ENCODE results near the gene PDXDC1. TPM values are rescaled to one million over a fixed set of nuclear protein-coding genes. Genes with fewer than 3 reads are reported as not detected.
"Not testable (repeated sequence)": the region's sequence is repeated elsewhere in the genome, so short reads cannot be mapped to it uniquely, and the experiment has no call there.

Gene PDXDC1, protein sequence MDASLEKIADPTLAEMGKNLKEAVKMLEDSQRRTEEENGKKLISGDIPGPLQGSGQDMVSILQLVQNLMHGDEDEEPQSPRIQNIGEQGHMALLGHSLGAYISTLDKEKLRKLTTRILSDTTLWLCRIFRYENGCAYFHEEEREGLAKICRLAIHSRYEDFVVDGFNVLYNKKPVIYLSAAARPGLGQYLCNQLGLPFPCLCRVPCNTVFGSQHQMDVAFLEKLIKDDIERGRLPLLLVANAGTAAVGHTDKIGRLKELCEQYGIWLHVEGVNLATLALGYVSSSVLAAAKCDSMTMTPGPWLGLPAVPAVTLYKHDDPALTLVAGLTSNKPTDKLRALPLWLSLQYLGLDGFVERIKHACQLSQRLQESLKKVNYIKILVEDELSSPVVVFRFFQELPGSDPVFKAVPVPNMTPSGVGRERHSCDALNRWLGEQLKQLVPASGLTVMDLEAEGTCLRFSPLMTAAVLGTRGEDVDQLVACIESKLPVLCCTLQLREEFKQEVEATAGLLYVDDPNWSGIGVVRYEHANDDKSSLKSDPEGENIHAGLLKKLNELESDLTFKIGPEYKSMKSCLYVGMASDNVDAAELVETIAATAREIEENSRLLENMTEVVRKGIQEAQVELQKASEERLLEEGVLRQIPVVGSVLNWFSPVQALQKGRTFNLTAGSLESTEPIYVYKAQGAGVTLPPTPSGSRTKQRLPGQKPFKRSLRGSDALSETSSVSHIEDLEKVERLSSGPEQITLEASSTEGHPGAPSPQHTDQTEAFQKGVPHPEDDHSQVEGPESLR
- total RNA-seq, result 10 to 100 TPM; 63.9 to 88.5 (median 72.0) TPM
- 10 to 100 TPM; 24.9 to 41.0 TPM for polyA plus RNA-seq
- long read RNA-seq, donor 1, full-length matches to known transcripts, result 50 of 88 reads
- long read RNA-seq, donor 1, partial matches to known transcripts, result 17 of 88 reads
- long read RNA-seq, donor 1, other reads (novel, unspliced or antisense), result 21 of 88 reads
- long read RNA-seq, donor 2, full-length matches to known transcripts, result 61 of 102 reads
- long read RNA-seq, donor 2, partial matches to known transcripts, result 13 of 102 reads
- long read RNA-seq, donor 2, other reads (novel, unspliced or antisense), result 28 of 102 reads
- long read RNA-seq, donor 3, full-length matches to known transcripts, result 144 of 283 reads
- long read RNA-seq, donor 3, partial matches to known transcripts, result 54 of 283 reads
- long read RNA-seq, donor 3, other reads (novel, unspliced or antisense), result 85 of 283 reads

DNA sequence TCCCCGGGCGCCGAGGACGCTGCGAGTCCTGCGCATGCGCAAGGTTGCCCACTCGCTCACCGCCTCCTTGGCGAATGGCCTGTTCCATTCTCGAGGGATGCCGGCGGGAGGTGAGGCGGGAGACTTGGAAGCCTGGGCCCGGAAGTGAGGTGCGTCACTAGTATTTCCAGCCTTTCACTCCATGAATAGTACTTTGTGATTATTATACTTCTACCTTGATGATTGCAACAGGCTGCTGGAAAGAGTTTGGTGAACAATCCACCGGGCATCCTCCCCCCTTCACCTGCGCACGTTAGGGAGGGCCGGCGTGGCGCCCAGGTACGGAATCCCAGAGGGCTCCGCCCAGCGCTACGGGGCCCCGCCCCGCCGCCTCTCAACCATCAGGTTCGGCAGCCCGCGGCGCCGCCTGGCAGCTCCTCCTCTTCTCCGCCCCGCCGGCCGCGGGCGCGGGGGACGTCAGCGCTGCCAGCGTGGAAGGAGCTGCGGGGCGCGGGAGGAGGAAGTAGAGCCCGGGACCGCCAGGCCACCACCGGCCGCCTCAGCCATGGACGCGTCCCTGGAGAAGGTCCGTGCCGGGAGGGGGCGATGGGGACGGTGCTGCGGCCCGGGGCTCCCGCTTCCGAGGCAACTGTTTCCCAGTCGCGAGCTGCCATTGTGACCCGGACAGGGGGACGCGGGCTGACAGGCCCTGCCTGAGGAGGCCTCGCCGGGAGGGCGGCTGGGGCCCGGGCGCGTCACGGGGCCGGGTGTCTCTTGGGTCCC lies at the start of gene PDXDC1:
TSS of gene PDXDC1 (plus strand) at position 371 of the 762 bp plus-strand sequence. CDS start at position 545, 174 bp downstream.
- DNase-seq (peak; percentile 90 to 95), ATAC-seq (peak; percentile 94 to 97 (median 96))
- TF ChIP-seq CTCF (IDR thresholded peaks at IDR 0.05), result peak in 2 of 9 donors; percentile 21 to 25
- H3K27me3 ChIP-seq; intact Hi-C loops (cut with DNase I); H3K36me3 ChIP-seq; H3K9me3 ChIP-seq: not testable (repeated sequence)
- peaks cover 3 to 29% (median 16%) of the 10 kb centered on the region in 9 donors for H3K4me1 ChIP-seq
- peak within 1 kb of the TSS; percentile 57 to 99 (median 73) for H3K4me3 ChIP-seq
- WGBS, 2 donors, result 1% methylated on average over 73 to 74 of the region's 74 CpGs
- peak within 1 kb of the TSS; percentile 14 to 96 (median 94) for H3K27ac ChIP-seq

- H3K27ac ChIP-seq; intact Hi-C loops (cut with DNase I); H3K4me3 ChIP-seq; H3K36me3 ChIP-seq; H3K27me3 ChIP-seq; H3K4me1 ChIP-seq; H3K9me3 ChIP-seq: not testable (repeated sequence)
- ATAC-seq (peak; percentile 20 to 93 (median 63)), DNase-seq (peak; percentile 4 to 14)
- WGBS, 2 donors, result 71 to 74% methylated on average over 6 of the region's 31 CpGs
Observed at GRCh38 chr16:14928064-14928714, 46.6 kb upstream of the PDXDC1 start.

- H3K9me3 ChIP-seq; H3K27ac ChIP-seq; H3K4me1 ChIP-seq; intact Hi-C loops (cut with DNase I); H3K36me3 ChIP-seq; ATAC-seq; H3K27me3 ChIP-seq; H3K4me3 ChIP-seq: not testable (repeated sequence)
- 70 to 96% methylated on average over 14 to 17 of the region's 26 CpGs for WGBS, 2 donors
- peak; percentile 1 to 16 for DNase-seq
Observed at GRCh38 chr16:14929176-14929575, 45.6 kb upstream of the PDXDC1 start.

GRCh38 chr16:14930246-14930645 lies 44.6 kb upstream of the PDXDC1 start:
- WGBS, 2 donors, result 91 to 96% methylated on average over 4 to 9 of the region's 25 CpGs
- intact Hi-C loops (cut with DNase I); H3K27ac ChIP-seq; ATAC-seq; H3K27me3 ChIP-seq; H3K4me3 ChIP-seq; H3K36me3 ChIP-seq; H3K4me1 ChIP-seq; DNase-seq; H3K9me3 ChIP-seq: not testable (repeated sequence)

GRCh38 chr16:14930971-14931370 lies 43.9 kb upstream of the PDXDC1 start:
- H3K27me3 ChIP-seq; H3K36me3 ChIP-seq; intact Hi-C loops (cut with DNase I); H3K4me1 ChIP-seq; DNase-seq; H3K27ac ChIP-seq; ATAC-seq; H3K9me3 ChIP-seq; H3K4me3 ChIP-seq: not testable (repeated sequence)
- 86 to 88% methylated on average over 5 to 9 of the region's 19 CpGs for WGBS, 2 donors

GRCh38 chr16:14932581-14933375 lies 42.0 kb upstream of the PDXDC1 start:
- H3K36me3 ChIP-seq; H3K27me3 ChIP-seq; H3K4me3 ChIP-seq; H3K27ac ChIP-seq; H3K4me1 ChIP-seq; H3K9me3 ChIP-seq; intact Hi-C loops (cut with DNase I); ATAC-seq: not testable (repeated sequence)
- WGBS, 2 donors, result 93 to 97% methylated on average over 17 to 28 of the region's 47 CpGs
- peak; percentile 1 to 10 for DNase-seq

DNA sequence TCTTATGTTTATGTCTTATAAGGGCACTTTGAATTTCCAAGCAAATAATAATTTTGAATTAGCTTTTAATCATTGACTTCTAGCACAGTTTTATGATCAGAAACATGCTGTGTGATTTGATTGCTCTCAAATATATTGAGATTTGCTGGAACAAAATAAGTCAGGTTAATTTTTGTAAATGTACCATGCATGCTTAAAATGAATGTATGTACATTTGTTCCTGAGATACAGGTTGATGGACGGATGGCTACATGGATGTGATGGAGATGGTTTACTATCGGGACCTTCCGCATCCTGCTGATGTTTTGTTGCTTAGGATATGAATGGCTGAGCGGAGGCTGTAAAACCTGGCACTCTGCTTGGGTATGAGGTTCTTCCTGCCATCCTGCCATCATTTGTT lies 37.7 kb upstream of the PDXDC1 start, which contains the start of gene NPIPA1:
TSS of gene NPIPA1 (plus strand) at position 301 of the 400 bp plus-strand sequence. CDS start at position 301, 0 bp downstream.
- H3K36me3 ChIP-seq; intact Hi-C loops (cut with DNase I); ATAC-seq; H3K4me3 ChIP-seq; H3K27me3 ChIP-seq; H3K27ac ChIP-seq; H3K9me3 ChIP-seq; H3K4me1 ChIP-seq; DNase-seq: not testable (repeated sequence)
- no CpG with 5 or more reads among the region's 4 CpGs for WGBS, 2 donors

DNA sequence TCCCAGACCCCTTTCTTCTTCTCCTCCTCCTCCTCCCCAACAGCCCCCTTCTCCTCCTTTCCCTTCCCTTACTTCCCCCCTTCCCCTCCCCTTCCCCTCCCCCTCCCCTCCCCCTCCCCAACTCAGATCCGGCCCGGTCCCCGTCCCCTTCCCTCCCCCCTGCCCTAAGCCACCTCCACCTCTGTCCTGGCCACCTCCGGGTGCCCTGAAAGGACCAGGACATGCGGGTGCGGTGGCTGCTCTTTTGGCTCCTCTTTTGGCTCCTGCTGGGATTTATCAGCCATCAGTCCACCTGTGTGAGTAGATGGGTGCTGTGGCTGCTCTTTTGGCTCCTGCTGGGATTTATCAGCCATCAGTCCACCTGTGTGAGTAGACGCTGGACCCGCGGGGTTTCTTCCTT lies 36.8 kb upstream of the PDXDC1 start:
- H3K36me3 ChIP-seq; H3K9me3 ChIP-seq; H3K27me3 ChIP-seq; H3K27ac ChIP-seq; H3K4me3 ChIP-seq; H3K4me1 ChIP-seq; intact Hi-C loops (cut with DNase I); ATAC-seq: not testable (repeated sequence)
- DNase-seq, result peak in 1 of 2 donors; percentile 6
- WGBS, 2 donors, result 52 to 59% methylated on average over 6 of the region's 9 CpGs
